Activated CD8-positive, alpha-beta memory T cell treated with anti-CD3 and anti-CD28 coated beads for 36 hours (primary cell): Measurements from ENCODE around the gene KCTD2. TPM values are rescaled to one million over a fixed set of nuclear protein-coding genes. Genes with fewer than 3 reads are reported as not detected.
"Not testable (repeated sequence)": the region's sequence is repeated elsewhere in the genome, so short reads cannot be mapped to it uniquely, and the experiment has no call there.

Experiments used
- CTCF ChIA-PET: fragments of 350-600 bp; sonication (Branson Sonifier 250); formaldehyde crosslinking; loops from one replicate; lab custom pipeline; 2021; ENCODE audit warnings: antibody characterized with exemption; lab: Charles Lee
- POLR2A ChIA-PET: fragments of 350-600 bp; sonication (Branson Sonifier 250); formaldehyde crosslinking; loops from one replicate; lab custom pipeline; 2021; ENCODE audit warnings: antibody characterized with exemption; lab: Charles Lee
- total RNA-seq, 2 experiments: library from RNA; stranded (reverse); gene quantifications; one replicate each; pipeline ENCODE4 v1.2.3, GENCODE V29; 2021

Gene KCTD2, protein sequence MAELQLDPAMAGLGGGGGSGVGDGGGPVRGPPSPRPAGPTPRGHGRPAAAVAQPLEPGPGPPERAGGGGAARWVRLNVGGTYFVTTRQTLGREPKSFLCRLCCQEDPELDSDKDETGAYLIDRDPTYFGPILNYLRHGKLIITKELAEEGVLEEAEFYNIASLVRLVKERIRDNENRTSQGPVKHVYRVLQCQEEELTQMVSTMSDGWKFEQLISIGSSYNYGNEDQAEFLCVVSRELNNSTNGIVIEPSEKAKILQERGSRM
- 10 to 100 TPM; 16.8 to 19.1 TPM for total RNA-seq

DNA sequence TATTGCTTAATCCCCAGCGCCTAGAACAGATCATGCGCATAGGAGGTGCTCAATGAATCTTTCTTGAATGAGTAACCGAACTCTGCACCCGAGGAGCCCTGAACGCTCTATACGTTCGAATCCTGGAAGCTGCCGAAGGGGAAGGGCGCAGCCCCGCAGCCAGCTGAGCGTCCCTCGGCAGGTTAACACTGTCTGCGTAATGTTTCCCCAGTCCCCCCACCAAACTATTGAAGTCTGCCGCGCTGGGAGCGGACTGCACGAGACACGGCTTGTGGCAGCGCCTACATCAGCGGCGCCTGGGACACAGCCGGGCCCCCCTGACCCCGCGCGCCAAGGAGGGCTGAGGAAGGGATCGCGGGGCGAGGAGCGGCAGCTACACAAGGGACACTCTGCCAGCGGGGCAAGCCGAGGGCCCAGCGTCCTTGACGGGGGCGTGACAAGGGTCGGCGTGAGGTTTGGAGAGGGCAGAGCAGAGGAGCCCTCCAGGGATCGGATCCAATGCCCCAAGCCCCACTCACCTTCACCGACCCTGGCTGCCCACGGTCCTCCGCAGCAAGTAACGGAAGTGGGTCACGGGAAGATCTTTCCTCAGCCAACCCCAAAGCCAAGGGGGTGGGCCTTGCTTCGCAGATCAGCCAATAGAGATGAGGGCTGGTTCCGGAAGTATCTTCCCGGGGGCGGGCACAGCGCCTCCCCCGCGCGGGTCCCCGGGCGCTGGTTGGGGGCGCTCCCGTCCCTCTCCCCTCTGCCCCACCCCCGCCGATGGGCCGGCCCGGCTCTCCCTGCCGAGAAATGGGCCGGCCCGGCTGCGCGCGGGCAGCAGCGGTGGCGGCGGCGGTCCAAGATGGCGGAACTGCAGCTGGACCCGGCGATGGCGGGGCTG lies at the start of gene KCTD2, which contains the start of gene ATP5PD:
TSS of gene KCTD2 (plus strand) at position 819 of the 883 bp plus-strand sequence. CDS start at position 845, 26 bp downstream.
TSS of gene ATP5PD (minus strand) at position 563 of the 883 bp plus-strand sequence. CDS start 4,319 bp downstream, outside the sequence.
- POLR2A ChIA-PET: interaction anchor here (0.6 to 2.0 kb wide), 3 partner anchors 12 to 64 kb away, joined by 3 to 7 read pairs (median 4); partner anchors contain the start of gene MRPL58
- CTCF ChIA-PET: interaction anchor here (0.8 to 2.8 kb wide), 4 partner anchors 12 to 85 kb away, joined by 3 to 9 read pairs (median 5); no protein-coding TSS in a partner anchor

DNA sequence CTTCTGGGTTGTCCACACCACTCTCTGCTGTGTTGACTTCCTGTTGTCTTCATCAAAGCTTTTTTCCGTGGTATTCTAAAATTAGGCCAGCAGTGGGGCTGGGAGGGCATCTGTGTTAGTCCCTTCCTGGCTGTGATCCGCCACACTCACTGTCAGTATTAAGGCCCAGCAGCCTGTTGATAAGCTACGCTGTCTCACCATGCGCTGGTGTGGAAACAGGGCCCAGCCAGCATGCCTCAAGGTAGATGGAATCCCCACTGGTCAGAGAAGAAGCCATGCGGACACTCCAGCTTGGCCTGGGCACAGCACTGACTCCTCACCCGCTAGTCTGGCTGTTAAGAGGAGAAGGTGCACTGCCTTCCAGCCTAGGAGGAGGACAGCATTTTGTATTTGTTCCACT lies 48.2 kb upstream of the KCTD2 start:
- ChIA-PET POLR2A (no interaction called here), CTCF (interaction anchor here (1.8 kb wide), 1 partner anchor 14 kb away, joined by 5 read pairs; the partner anchor contains the start of gene MRPL58)

DNA sequence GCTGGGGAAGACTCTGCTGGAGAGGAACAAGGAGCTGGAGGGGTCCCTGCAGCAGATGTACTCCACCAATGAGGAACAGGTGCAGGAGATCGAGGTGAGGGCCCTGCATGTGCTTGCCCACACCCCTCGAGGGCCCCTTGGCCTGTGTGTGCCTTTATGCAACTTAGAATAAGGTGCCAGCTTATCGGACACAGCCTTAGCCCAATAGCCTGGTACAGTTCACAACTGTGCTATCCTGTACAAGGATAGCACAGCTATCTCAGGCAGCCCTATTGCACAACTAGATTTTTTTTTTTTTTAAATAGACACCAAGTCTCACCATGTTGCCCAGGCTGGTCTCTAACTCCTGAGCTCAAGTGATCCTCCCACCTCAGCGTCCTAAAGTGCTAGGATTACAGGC lies 47.5 kb upstream of the KCTD2 start:
- ChIA-PET CTCF (interaction anchor here (1.2 to 1.8 kb wide), 2 partner anchors 13 to 41 kb away, joined by 3 to 5 read pairs; partner anchors contain the start of gene MRPL58), POLR2A (no interaction called here)

DNA sequence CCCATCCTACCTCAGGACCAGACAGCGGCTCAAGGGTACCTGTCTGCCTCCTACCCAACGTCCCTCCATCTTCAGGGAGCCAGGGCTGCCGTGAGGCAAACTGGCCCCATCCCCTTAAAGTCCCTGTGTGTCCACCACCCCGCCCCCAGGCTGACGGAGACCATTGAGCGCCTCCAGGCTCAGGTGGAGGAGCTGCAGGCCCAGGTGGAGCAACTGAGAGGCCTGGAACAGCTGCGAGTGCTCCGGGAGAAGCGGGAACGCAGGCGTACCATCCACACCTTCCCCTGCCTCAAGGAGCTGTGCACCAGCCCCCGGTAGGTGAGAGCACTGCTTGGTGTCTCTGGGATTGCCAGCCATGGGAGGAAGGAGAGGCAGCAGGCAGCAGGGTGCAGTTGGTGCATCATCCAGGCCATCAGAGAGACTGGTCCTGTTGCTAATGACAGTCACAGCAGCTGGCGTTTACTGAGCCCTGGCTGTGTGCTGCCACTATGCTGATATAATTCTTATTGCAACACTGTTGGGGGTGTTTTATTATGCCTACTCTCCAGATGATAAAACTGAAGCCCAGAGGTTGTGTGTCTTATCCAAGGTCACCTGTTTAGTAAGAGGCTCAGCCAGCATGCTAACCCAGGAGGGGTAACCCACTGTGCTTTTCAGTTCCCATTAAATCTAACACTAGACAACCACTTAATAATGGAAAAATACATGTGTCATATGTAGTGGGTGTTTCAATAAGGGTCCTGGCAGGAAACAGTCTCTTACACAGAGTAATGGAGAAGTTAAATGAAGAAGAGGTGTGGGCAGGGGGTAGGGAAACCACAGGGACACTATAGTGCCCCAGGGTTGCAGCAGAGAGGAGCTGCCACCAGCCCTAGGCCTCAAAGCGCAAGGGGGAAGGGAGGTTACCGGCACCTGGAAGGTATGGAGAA lies 44.8 kb upstream of the KCTD2 start:
- CTCF ChIA-PET: no interaction called here

DNA sequence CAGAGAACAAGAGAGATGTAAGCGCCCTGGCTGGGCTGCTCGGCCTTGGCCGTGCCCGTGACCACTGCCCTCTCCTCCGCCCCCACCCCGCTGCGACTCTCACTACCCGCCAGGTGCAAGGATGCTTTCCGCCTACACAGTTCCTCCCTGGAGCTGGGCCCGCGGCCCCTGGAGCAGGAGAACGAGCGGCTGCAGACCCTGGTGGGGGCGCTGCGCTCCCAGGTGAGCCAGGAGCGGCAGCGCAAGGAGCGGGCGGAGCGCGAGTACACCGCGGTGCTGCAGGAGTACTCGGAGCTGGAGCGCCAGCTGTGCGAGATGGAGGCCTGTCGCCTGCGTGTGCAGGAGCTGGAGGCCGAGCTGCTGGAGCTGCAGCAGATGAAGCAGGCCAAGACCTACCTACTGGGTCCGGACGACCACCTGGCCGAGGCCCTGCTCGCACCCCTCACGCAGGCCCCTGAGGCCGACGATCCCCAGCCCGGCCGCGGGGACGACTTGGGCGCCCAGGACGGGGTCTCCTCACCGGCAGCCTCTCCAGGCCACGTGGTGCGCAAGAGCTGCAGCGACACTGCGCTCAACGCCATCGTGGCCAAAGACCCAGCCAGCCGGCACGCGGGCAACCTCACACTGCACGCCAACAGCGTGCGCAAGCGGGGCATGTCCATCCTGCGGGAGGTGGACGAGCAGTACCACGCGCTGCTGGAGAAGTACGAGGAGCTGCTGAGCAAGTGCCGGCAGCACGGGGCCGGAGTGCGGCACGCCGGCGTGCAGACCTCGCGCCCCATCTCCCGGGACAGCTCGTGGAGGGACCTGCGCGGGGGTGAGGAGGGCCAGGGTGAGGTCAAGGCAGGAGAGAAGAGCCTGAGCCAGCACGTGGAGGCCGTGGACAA lies 43.7 kb upstream of the KCTD2 start:
- ChIA-PET POLR2A (no interaction called here), CTCF (interaction anchor here (0.5 to 2.2 kb wide), 2 partner anchors 41 to 200 kb away, joined by 3 to 5 read pairs; no protein-coding TSS in a partner anchor)

More for the DNA sequence above, 44.8 kb upstream of the KCTD2 start:
- POLR2A ChIA-PET: no interaction called here

DNA sequence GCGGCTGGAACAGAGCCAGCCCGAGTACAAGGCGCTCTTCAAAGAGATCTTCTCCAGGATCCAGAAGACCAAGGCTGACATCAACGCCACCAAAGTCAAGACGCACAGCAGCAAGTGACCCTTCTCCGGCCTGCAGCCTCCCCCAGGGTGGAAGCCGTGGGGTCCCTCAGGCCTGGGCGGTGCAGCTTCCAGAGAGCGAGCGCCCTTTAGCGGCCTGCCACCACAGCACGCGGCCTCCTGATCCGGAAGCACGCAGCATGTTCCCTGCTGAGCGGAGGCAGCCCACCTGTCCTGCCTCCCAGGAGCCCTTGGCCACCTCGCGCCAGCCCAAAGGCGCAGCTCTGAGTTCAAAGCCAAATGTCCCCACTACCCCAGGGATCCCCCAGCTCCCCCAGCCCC lies 43.1 kb upstream of the KCTD2 start:
- CTCF ChIA-PET: interaction anchor here (0.5 to 2.2 kb wide), 2 partner anchors 42 to 200 kb away, joined by 3 to 5 read pairs; no protein-coding TSS in a partner anchor
- POLR2A ChIA-PET: no interaction called here

DNA sequence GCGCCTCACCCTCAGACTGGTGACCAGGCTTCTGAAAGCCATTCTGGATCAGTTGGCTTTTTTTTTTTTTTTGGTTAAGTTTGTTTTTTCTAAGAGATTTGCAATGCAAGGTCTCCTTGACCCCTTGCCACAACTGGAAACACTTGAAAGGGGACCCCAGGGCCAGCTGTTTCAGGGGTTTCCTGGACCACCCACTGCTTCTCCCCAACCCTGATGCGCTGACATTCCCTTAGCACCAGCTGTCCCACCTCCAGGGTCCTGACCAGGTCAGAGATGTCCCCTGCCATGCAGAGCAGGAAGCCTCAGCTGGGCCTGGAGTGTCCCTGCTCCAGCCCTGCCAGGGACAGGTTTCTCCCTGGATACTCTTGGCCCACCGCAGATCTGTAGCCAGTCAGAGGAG lies 42.7 kb upstream of the KCTD2 start:
- POLR2A ChIA-PET: interaction anchor here (0.7 kb wide), 1 partner anchor 259 kb away, joined by 3 read pairs; no protein-coding TSS in a partner anchor
- CTCF ChIA-PET: interaction anchor here (2.2 kb wide), 1 partner anchor 42 kb away, joined by 5 read pairs; no protein-coding TSS in a partner anchor

DNA sequence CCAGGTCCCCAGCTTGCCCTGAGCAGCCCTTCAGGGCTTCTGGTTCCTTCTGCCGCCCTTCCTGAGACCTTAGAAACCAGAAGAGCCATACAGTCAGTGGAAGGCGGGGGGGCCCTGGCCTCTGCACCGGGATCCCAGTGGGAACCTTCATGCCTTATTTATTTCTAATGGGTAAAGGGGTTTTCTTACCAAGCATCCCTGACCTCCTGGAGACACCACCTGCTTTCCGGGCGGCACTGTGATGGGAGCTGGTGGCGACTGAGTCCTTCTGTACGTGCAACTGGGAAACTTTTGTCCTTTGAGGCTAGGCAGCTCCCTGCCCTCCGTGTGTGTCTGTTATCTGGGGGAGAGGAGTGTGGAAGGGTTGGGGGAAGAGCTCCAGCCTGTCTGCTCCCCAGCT lies 41.7 kb upstream of the KCTD2 start:
- ChIA-PET POLR2A (no interaction called here), CTCF (interaction anchor here (3.4 kb wide), 1 partner anchor 44 kb away, joined by 14 read pairs; no protein-coding TSS in a partner anchor)

DNA sequence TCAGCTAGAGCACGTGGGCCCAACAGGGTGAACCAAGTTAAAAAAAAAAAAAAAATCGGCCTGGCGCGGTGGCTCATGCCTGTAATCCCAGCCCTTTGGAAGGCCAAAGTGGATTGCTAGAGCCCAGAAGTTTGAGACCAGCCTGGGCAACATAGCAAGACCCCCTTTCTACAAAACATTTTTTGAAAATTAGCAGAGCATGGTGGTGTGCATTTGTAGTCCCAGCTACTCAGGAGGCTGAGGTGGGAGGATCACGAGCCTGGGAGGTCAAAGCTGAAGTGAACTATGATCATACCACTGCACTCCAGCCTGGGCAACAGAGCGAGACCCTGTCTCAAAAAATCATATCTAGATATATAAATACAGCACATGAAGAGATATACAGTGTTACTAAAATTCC lies 40.9 kb upstream of the KCTD2 start:
- CTCF ChIA-PET: interaction anchor here (0.6 to 3.4 kb wide), 3 partner anchors 14 to 146 kb away, joined by 3 to 14 read pairs (median 3); no protein-coding TSS in a partner anchor
- POLR2A ChIA-PET: not testable (repeated sequence)

DNA sequence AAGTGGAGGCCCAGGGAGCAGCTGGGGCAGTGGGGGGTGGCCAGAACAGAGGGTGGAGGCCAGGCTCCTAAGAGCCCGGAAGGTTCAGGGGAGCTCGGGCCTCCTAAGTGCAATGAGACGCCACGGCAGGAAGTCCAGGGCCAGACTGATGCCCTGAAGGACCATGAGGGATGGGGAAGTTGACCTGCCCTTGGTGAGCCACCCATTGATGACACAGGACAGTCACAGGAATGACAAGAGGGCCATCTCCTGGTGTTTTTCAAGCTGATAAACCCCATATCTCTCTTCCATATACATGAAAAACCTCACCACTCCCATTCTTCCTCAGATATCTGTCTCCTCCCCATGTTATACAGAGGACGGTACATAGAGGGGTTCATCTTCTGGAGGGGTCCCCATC lies 40.4 kb upstream of the KCTD2 start:
- POLR2A ChIA-PET: no interaction called here
- CTCF ChIA-PET: interaction anchor here (0.6 to 3.4 kb wide), 3 partner anchors 14 to 45 kb away, joined by 3 to 14 read pairs (median 3); no protein-coding TSS in a partner anchor

DNA sequence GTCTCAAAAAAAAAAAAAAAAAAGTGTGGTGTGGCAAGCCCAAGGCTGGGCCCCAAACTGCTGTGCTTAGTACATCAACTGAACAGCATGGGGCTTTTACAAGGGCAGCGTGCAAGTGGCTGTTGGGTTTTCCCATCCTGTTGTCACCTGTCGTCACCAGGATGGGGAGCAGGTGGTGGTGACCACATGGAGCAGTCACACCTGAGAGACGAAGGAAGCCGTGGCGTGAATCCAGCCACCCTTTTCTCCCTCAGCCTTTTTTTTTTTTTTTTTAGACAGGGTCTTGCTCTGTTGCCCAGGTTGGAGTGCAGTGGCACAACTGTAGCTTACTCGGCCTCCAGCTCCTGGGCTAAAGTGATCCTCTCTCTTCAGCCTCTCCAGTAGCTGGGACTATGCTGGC lies 38.7 kb upstream of the KCTD2 start:
- ChIA-PET POLR2A (interaction anchor here (0.7 kb wide), 1 partner anchor 47 kb away, joined by 4 read pairs; no protein-coding TSS in a partner anchor), CTCF (interaction anchor here (3.4 kb wide), 1 partner anchor 47 kb away, joined by 14 read pairs; no protein-coding TSS in a partner anchor)

DNA sequence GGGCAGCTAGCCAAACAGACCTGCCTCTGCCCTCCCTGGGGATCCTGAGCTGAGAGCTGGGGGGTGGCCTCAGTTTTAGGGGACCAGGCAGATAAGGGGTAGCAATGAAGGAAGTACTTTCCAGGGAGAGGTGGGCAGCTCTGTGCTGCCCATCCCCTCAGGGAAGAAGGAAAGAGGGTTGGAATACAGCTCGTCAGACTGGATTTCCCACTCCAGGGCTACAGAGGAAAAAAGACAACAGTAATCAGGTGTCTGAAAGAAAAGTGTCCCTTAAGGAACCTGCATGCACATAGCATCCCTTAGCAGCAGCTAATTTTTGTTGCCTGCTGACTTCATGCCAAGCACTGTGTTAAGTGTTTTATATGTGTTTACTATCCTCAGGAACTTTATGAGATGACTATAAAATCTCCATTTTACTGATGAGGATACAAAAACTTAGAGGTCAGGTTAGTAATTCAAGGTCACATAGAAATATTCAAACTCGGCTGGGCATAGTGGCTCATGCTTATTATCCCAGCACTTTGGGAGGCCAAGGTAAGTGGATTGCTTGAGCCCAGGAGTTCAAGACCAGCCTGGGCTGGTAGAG lies 37.8 kb upstream of the KCTD2 start:
- POLR2A ChIA-PET: no interaction called here
- CTCF ChIA-PET: interaction anchor here (0.6 kb wide), 1 partner anchor 23 kb away, joined by 3 read pairs; no protein-coding TSS in a partner anchor

DNA sequence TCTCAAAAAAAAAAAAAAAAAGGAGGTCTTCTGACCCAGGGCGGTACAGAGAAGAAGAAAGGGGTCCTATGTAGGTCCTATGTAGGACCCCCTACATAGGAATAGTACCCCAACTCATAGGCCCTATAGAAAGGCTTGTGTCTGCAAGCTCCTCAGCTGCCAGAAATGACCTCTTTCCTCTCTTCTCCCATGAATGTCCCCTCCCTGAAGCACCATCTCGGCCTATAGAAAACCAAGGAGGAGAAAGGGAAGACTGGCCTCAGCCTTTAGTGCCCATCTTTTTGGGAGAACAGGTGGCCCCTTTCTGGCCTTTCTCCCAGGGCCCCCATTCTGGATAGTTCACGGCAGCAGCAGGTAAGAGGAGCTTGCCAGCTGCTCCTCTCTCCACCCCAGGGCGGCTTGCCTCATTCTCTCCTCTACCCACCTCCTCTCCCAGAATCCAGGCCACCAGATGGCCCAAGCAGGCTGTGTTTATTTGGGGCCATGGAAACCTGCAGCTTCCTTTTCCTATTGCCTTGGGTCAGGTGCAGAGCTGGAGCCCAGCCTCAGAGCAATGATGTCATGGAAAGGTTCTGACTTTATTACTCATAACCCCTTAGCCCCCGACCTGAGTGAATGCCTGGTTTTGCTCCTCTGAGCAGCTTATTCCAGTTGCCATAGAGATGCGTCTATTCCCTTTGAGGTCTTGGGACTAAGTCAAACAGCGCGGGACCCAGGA lies 36.2 kb upstream of the KCTD2 start:
- POLR2A ChIA-PET: interaction anchor here (0.6 to 2.8 kb wide), 5 partner anchors 18 to 250 kb away, joined by 3 to 17 read pairs (median 5); no protein-coding TSS in a partner anchor
- CTCF ChIA-PET: interaction anchor here (0.7 to 4.7 kb wide), 6 partner anchors 15 to 87 kb away, joined by 4 to 31 read pairs (median 4); partner anchors contain the start of genes CDR2L and OTOP2

DNA sequence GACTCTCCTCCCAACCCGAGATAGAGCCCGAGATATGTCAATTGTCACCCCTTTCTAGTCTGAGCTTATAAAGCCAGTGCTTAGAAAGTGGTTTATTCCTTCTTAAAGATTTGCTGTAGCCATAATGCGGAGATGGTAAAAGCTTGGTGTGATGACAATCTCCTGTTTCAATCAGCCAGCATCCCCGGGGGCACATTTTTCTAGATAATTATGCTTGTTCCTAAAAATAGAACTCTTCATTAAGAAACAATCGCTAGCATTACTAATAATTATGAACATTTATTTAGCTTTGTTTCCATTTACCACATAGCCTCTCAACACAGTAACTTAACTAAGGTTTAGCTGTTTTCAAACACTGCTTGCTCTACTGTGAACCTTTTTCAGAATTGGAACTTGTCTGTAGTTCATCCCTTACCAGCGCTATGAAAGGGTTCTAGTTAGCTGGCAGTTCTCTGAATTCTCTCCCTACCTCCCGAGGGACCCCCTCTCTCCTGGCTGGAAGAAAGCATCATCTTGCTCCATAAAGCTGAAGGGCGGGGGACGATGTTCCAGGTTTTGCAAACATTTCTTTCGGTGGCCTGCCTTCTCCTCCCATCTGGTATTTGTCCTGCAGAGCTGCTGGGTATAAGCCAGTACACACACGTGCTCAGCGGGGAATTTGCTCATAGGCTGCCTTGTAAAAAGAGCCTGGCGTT lies 35.5 kb upstream of the KCTD2 start:
- CTCF ChIA-PET: interaction anchor here (0.7 to 4.7 kb wide), 10 partner anchors 14 to 261 kb away, joined by 3 to 31 read pairs (median 4); partner anchors contain the start of genes CDR2L and HID1

DNA sequence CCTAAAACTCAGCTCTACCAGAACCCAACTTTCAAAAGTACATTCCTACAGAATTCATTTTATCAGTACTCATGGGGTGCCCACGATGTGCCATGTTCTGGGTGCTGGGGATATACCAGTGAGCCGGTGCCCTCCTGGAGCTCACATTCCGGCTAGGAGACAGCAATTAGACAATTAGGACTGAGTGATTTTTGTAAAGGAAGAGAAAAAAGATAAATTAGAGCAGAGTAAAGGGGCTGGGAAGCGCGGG lies 35.0 kb upstream of the KCTD2 start:
- CTCF ChIA-PET: interaction anchor here (0.7 to 4.7 kb wide), 11 partner anchors 14 to 261 kb away, joined by 3 to 31 read pairs (median 5); partner anchors contain the start of genes CDR2L and HID1
- POLR2A ChIA-PET: interaction anchor here (0.6 to 2.8 kb wide), 8 partner anchors 11 to 176 kb away, joined by 3 to 17 read pairs (median 6); partner anchors contain the start of genes ATP5PD and CDR2L

More for the DNA sequence above, 35.5 kb upstream of the KCTD2 start:
- POLR2A ChIA-PET: interaction anchor here (0.6 to 2.8 kb wide), 7 partner anchors 21 to 249 kb away, joined by 3 to 17 read pairs (median 7); partner anchors contain the start of gene CDR2L
